Measurements from ENCODE around the gene DHRSX. TPM values are rescaled to one million over a fixed set of nuclear protein-coding genes. Genes with fewer than 3 reads are reported as not detected.

Gene DHRSX
- total and polyA plus RNA-seq, 9 of the 15 experiments (the other 6 are each of a cell fraction or from before 2014, with no cell fraction given), result 0.59 to 11.0 (median 6.2) TPM

GRCh38 chrX:2430265-2430825, 70.4 kb downstream of the DHRSX start:
- ATAC-seq, result no peak
- H3K4me2 ChIP-seq (ENCODE audit: insufficient read depth, low read length), result no peak overlapping the region
- FAIRE-seq, result no peak
- no peaks in the 10 kb centered on the region for H3K9me1 ChIP-seq (ENCODE audit: control insufficient read depth, insufficient read depth, low read length)
- H3K79me2 ChIP-seq (ENCODE audit: control insufficient read depth, insufficient read depth, low read length), result no peaks in the 10 kb centered on the region
- no peak for DNase-seq (ENCODE audit: extremely low read depth in 1 of 4, low spot score in 3 of 4)
- H3K4me1 ChIP-seq (replicated peaks in 1 of 2; ENCODE audit: control insufficient read depth in 2 of 2, insufficient read depth in 2 of 2, low read length in 2 of 2), result no peaks in the 10 kb centered on the region; a peak in 1 of 5 replicates
- WGBS (ENCODE audit: insufficient coverage, low coverage, missing lambda C conversion rate), result 60% methylated on average over 12 of the region's 13 CpGs
- no peaks in the 10 kb centered on the region for H4K20me1 ChIP-seq (replicated peaks; ENCODE audit: control insufficient read depth, insufficient read depth, low read length)
- H3K27me3 ChIP-seq (ENCODE audit: control insufficient read depth in 2 of 2, insufficient read depth in 2 of 2, low read length in 2 of 2), result no peaks in the 10 kb centered on the region
- H3K9ac ChIP-seq (ENCODE audit: insufficient read depth in 1 of 2, low read depth in 2 of 2, low read length in 2 of 2), result no peak overlapping the region
- TF ChIP-seq ZNF274 (IDR thresholded peaks at IDR 0.05; ENCODE audit: borderline replicate concordance, low read depth, low read length) (no peak), PHB2 (IDR thresholded peaks at IDR 0.05; ENCODE audit: low read depth) (no peak), TAF7 (tag; IDR thresholded peaks at IDR 0.05) (no peak), E2F6 (IDR thresholded peaks at IDR 0.05; ENCODE audit: borderline replicate concordance in 1 of 2, extremely low read depth in 1 of 2, insufficient read depth in 1 of 2, insufficient read length in 1 of 2, low read depth in 1 of 2, low read length in 1 of 2, poor library complexity in 1 of 2, severe bottlenecking in 1 of 2) (no peak), TCFL5 (CRISPR knock-in tag; conservative IDR thresholded peaks at IDR 0.05) (no peak), KLF1 (tag; IDR thresholded peaks at IDR 0.05) (no peak), SREBF2 (CRISPR knock-in tag; IDR thresholded peaks at IDR 0.05) (no peak), NR2F6 (CRISPR knock-in tag; IDR thresholded peaks at IDR 0.05) (no peak), ZNF785 (CRISPR knock-in tag; IDR thresholded peaks at IDR 0.05) (no peak), CREB1 (IDR thresholded peaks at IDR 0.05) (no peak), CREB1 (CRISPR knock-in tag; IDR thresholded peaks at IDR 0.05) (no peak), SAFB2 (IDR thresholded peaks at IDR 0.05; ENCODE audit: borderline replicate concordance, low read depth, low read length, severe bottlenecking) (no peak), ZNF12 (CRISPR knock-in tag; IDR thresholded peaks at IDR 0.05) (no peak), RNF219 (CRISPR knock-in tag; IDR thresholded peaks at IDR 0.05) (no peak), POLR2H (tag; IDR thresholded peaks at IDR 0.05; ENCODE audit: low read depth) (no peak)
- in situ Hi-C loops (cut with MboI) (no loop called here), intact Hi-C loops (cut with micrococcal nuclease) (no loop called here)
- no TSS peak for BruUV-seq (replicated peaks)
- H3K36me3 ChIP-seq (ENCODE audit: control insufficient read depth, insufficient read depth, low read length), result no peaks in the 10 kb centered on the region
- H2AFZ ChIP-seq (ENCODE audit: low read depth, low read length), result no peak overlapping the region
- H3K4me3 ChIP-seq, result no peak overlapping the region
- CTCF ChIA-PET (ENCODE audit: low intra/inter-chr PET ratio), result no interaction called here
- POLR2A ChIA-PET, result no interaction called here
- no peaks in the 10 kb centered on the region for H3K9me3 ChIP-seq (replicated peaks; ENCODE audit: control insufficient read depth, insufficient read depth, low read depth, low read length)
- H3K27ac ChIP-seq (ENCODE audit: extremely low read depth, low read depth, low read length), result no peak overlapping the region
